Hepatocyte (in vitro differentiated cells): Measurements from ENCODE around the gene ATG4B. TPM values are rescaled to one million over a fixed set of nuclear protein-coding genes. Genes with fewer than 3 reads are reported as not detected.

Experiments
- DNase-seq: peaks from one replicate; pipeline ENCODE4 v3.0.0-alpha.2; 2016; ENCODE audit warnings: low spot score
- H2AFZ ChIP-seq: fragments of 200-600 bp; sonication (generic); 2 replicates; pipeline ENCODE4 v1.6.0; 2016; ENCODE audit warnings: antibody characterized with exemption, mild to moderate bottlenecking
- H3K27ac ChIP-seq: fragments of 200-600 bp; sonication (generic); 2 replicates; pipeline ENCODE4 v1.5.1; 2016; ENCODE audit warnings: mild to moderate bottlenecking
- H3K27me3 ChIP-seq: fragments of 200-600 bp; sonication (generic); 2 replicates; pipeline ENCODE4 v1.6.1; 2016
- H3K36me3 ChIP-seq: fragments of 200-600 bp; sonication (generic); replicated peaks from 2 replicates; pipeline ENCODE4 v1.5.1; 2016; ENCODE audit warnings: low read depth; ENCODE audit not compliant: insufficient read depth
- H3K4me1 ChIP-seq: fragments of 200-600 bp; sonication (generic); 2 replicates; pipeline ENCODE4 v1.5.1; 2016; ENCODE audit warnings: mild to moderate bottlenecking, moderate library complexity; ENCODE audit not compliant: insufficient read depth
- H3K4me2 ChIP-seq: fragments of 200-600 bp; sonication (generic); 2 replicates; pipeline ENCODE4 v1.6.0; 2016
- H3K4me3 ChIP-seq: fragments of 200-600 bp; sonication (generic); 2 replicates; pipeline ENCODE4 v1.5.1; 2016; ENCODE audit warnings: mild to moderate bottlenecking
- H3K79me2 ChIP-seq: fragments of 200-600 bp; sonication (generic); 2 replicates; pipeline ENCODE4 v1.6.0; 2017; ENCODE audit warnings: mild to moderate bottlenecking
- H3K9me2 ChIP-seq: fragments of 200-600 bp; sonication (generic); replicated peaks from 2 replicates; pipeline ENCODE4 v1.6.0; 2017; ENCODE audit warnings: mild to moderate bottlenecking; ENCODE audit not compliant: insufficient read depth
- H3K9me3 ChIP-seq: fragments of 200-600 bp; sonication (generic); 2 replicates; pipeline ENCODE4 v1.5.1; 2016; ENCODE audit warnings: low read depth, mild to moderate bottlenecking
- H4K20me1 ChIP-seq: fragments of 200-600 bp; sonication (generic); 2 replicates; pipeline ENCODE4 v1.6.0; 2016; ENCODE audit warnings: mild to moderate bottlenecking; ENCODE audit not compliant: insufficient read depth, poor library complexity, severe bottlenecking
- CTCF ChIP-seq: fragments of 200-600 bp; sonication (generic); IDR thresholded peaks from 2 replicates; pipeline ENCODE4 v1.5.1; 2016; ENCODE audit warnings: antibody characterized with exemption, mild to moderate bottlenecking; ENCODE audit not compliant: poor library complexity
- EZH2 ChIP-seq: fragments of 200-600 bp; sonication (generic); IDR thresholded peaks from 2 replicates; pipeline ENCODE4 v1.6.1; 2016; ENCODE audit warnings: antibody characterized with exemption, mild to moderate bottlenecking, borderline replicate concordance
- EZH2phosphoT487 ChIP-seq: fragments of 200-600 bp; sonication (generic); IDR thresholded peaks from one replicate; pipeline ENCODE4 v1.6.1; 2018; ENCODE audit warnings: antibody characterized with exemption, mild to moderate bottlenecking, low read depth, moderate library complexity; ENCODE audit not compliant: unreplicated experiment, severe bottlenecking
- WGBS: methylation state at CpG from one replicate; pipeline ENCODE4 v1.1.6; 2016; ENCODE audit warnings: low lambda C conversion rate; ENCODE audit errors: missing lambda C conversion rate; 5-methylcytosine and 5-hydroxymethylcytosine counted together
- polyA plus RNA-seq: library from polyadenylated mRNA; unstranded; fragments of >200 nt; fragmentation: Nextera tagmentation; extraction: Ambion mirVana; gene quantifications from 2 replicates; pipeline ENCODE4 v1.2.1, GENCODE V29; 2016
- total RNA-seq: library from RNA; depleted of rRNA; stranded (reverse); fragments of >200 nt; gene quantifications from 2 replicates; pipeline ENCODE4 v1.2.3, GENCODE V29; 2014

The ATG4B gene
- total and polyA plus RNA-seq, 2 experiments from 2014 or later = 61.3 to 108 TPM

GRCh38 chr2:241676665-241677064 lies 39.2 kb downstream of the ATG4B start:
- no peak for TF ChIP-seq CTCF
- Histone ChIP-seq H2AFZ (no peak overlapping the region), H3K9me2 (no peaks in the 10 kb centered on the region), H3K4me2 (no peak overlapping the region), H4K20me1 (no peaks in the 10 kb centered on the region), H3K27me3 (no peaks in the 10 kb centered on the region), H3K9me3 (no peaks in the 10 kb centered on the region), H3K4me1 (no peaks in the 10 kb centered on the region), H3K4me3 (no peak overlapping the region), H3K36me3 (no peaks in the 10 kb centered on the region), H3K79me2 (no peaks in the 10 kb centered on the region), H3K27ac (no peak overlapping the region)
- DNase-seq = peak; percentile 2
- 96% methylated on average over 17 of the region's 17 CpGs for WGBS

DNA sequence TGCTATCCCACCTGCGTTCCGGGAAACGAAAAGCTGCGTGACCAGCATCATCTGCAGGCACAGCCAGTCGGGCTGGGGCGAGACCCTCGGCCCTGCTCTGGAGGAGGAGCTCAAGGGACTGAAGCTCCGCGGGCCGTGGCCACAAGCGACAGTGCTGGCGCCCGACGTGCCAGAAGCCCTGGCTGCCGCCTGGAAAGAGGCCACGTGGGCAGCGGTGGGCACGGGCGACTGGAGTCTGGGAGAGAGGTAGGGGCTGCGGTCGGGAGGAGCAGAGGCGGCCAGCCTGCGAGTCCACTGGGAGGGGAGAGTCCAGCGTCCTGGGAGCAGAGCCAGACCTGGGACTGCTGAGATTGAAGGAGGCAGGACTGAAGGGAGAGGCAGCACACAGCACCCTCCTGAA lies 39.9 kb downstream of the ATG4B start:
- Histone ChIP-seq H3K9me3 (no peaks in the 10 kb centered on the region), H3K36me3 (no peaks in the 10 kb centered on the region), H3K4me2 (no peak overlapping the region), H3K27me3 (no peaks in the 10 kb centered on the region), H3K9me2 (no peaks in the 10 kb centered on the region), H4K20me1 (no peaks in the 10 kb centered on the region), H3K79me2 (no peaks in the 10 kb centered on the region), H3K27ac (no peak overlapping the region), H2AFZ (no peak overlapping the region), H3K4me1 (no peaks in the 10 kb centered on the region), H3K4me3 (no peak overlapping the region)
- TF ChIP-seq CTCF (no peak), EZH2 (no peak), EZH2phosphoT487 (no peak)
- DNase-seq = peak; percentile 2
- WGBS = 97% methylated on average over 18 of the region's 24 CpGs

DNA sequence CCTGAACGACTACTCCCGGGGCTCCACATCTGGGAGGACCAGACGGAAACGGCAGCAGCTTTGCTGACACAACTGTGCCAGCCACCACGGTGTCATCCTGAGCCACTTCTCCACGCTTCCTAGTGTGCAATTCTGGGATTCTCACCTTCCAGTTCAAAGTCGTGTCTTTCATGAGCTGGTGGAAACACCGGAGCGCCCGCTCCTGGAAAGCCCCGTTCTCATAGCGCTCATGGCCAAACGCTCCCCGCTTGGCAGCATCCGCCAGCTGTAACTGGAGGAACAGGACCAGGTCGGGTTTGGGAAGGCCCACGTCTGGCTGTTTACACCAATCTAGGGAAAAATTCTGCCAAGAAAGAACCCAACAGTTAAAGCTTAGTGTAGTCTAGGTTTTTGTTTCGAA lies 40.8 kb downstream of the ATG4B start:
- H3K27ac ChIP-seq = no peak overlapping the region
- peaks cover 1% of the 10 kb centered on the region for H3K79me2 ChIP-seq
- no peak for DNase-seq
- H3K27me3 ChIP-seq = no peaks in the 10 kb centered on the region
- H3K36me3 ChIP-seq = no peaks in the 10 kb centered on the region
- H3K4me1 ChIP-seq = no peaks in the 10 kb centered on the region
- no peaks in the 10 kb centered on the region for H3K9me2 ChIP-seq
- H3K9me3 ChIP-seq = no peaks in the 10 kb centered on the region
- no peak overlapping the region for H3K4me2 ChIP-seq
- H4K20me1 ChIP-seq = no peaks in the 10 kb centered on the region
- no peak overlapping the region for H2AFZ ChIP-seq
- WGBS = 96% methylated on average over 18 of the region's 18 CpGs
- TF ChIP-seq CTCF (no peak), EZH2 (no peak)
- H3K4me3 ChIP-seq = no peak overlapping the region

DNA sequence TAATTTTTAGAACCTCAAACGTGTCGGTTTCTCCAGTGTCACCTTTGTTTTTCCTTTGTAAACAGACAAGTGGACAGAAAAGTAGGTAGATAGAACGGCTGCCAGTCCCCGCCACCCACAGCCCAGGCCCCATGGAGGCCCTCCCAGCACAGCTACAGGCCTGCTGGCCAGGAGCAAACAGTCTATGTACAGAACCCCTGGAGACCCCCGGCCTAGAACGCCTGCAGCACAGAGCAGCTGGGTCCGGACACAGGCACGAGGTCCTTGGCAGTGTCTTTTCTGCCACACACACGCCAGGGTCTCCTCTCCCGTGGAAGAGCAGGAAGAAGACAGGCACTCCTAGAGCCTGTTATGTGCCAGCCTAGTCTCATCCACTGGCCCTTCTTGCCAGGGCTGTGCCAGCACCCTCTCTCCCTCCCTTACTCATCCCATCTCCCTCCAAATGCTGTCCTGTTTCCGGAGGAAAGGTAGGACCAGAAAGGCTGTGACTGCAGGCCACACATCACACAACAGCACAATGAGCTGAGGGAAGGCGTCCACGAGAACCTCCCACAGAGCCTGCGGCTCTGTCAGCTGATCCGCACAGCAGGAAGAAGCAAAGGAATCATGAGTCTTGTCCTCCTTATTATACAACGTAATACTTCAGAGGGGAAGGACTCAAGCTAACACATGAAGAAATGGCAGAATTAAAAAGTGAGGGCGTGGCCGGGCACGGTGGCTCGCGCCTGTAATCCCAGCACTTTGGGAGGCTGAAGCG lies 41.5 kb downstream of the ATG4B start:
- DNase-seq = no peak
- Histone ChIP-seq H4K20me1 (no peaks in the 10 kb centered on the region), H3K36me3 (no peaks in the 10 kb centered on the region), H3K9me3 (no peaks in the 10 kb centered on the region), H3K79me2 (peaks cover 5% of the 10 kb centered on the region), H3K9me2 (no peaks in the 10 kb centered on the region), H3K27me3 (no peaks in the 10 kb centered on the region), H3K4me3 (no peak overlapping the region), H3K4me2 (no peak overlapping the region), H3K4me1 (no peaks in the 10 kb centered on the region), H2AFZ (no peak overlapping the region), H3K27ac (no peak overlapping the region)
- WGBS = 92% methylated on average over 22 of the region's 22 CpGs
- TF ChIP-seq CTCF (no peak), EZH2phosphoT487 (no peak), EZH2 (no peak)
